HG02970 (cell line): ENCODE data around the gene ADIPOR1.
A peak's percentile ranks its signal among the peaks of the same experiment; 100 is the strongest.

Source experiments
- ATAC-seq: cut with Tn5 transposase; IDR thresholded peaks from one replicate; pipeline ENCODE4 v1.9.1; 2021; ENCODE audit warnings: mild to moderate bottlenecking, moderate library complexity, moderate number of reproducible peaks; ENCODE audit not compliant: unreplicated experiment, low FRiP score

ADIPOR1 gene

DNA sequence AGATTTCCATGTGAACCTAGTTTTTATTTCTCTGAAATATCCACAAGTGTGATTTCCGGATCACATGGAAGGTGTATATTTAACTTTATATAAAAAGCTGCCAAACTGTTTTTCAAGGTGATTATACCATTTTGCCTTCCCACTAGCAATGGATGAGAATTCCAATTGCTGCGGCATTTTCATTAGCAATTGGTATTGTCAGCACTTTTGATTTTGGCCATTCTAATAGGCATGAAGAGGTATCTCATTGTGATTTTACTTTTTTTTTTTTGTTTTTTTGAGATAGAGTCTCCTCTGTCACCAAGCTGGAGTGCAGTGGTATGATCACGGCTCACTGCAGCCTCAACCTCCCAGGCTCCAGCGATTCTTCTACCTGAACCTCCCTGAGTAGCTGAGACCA is 13.9 kb upstream of the ADIPOR1 start:
- no peak for ATAC-seq

DNA sequence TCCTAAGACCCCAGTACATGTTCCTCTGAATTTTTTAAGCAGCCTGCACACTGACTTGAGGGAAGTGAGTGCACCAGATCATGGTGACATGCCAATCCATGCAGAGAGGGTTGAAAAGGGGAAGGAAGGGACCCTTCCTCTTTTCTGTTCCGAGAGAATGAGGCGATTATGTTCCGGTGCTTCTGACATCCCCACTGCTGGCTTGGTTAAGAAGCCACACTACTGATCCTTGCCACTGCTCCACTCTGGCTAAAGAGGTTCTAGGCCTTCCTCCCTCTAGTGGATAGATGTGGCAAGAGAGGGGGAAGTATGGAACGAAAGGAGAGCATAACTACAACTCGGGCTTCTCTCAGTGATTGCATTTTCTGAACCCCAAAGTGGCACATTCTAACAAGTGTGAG is 10.8 kb upstream of the ADIPOR1 start:
- ATAC-seq: no peak

DNA sequence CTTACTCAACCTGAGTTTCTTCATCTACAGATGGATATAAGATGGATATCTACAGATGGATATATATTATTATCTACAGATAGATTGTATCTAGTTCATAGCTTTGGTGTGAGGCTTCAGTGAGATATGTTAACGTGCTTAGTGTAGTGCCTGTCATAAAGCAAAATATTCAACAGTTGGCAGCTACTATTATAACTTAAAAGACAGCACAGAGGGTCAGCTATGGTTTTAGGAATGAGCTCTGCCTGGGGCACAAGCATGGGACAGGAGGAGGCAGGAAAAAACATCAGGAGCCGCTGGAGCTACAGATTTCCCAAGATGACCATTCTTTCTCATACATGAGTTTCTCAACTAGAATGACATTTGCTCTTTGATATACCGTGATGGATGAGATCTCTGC is 10.2 kb upstream of the ADIPOR1 start:
- ATAC-seq: no peak

DNA sequence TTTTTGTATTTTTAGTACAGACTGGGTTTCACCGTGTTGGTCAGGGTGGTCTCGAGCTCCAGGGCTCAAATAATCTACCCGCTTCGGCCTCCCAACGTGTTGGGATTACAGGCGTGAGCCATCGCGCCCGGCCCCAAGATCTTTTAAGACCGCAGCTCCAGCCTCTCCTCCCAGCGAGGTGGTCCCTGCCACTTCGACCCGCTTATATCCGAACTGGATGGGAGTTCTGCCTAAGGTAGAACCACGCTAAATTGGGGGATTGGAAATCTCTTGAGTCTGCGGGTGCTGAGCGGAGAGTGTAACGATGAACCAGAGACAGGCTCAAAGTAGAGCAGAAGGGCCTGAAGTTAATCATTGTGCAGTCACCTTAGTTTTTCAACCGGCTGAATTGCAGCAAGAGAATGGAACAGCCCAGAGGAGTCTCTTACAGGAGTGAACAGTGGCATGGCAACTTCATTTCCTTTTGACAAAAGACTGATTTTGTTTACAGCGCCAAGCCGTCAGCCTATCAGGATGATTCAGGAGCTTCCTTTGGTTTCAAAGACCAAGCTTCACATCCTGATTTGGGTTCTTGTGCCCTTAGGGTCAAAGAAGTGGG is 9.7 kb upstream of the ADIPOR1 start:
- ATAC-seq: no peak

DNA sequence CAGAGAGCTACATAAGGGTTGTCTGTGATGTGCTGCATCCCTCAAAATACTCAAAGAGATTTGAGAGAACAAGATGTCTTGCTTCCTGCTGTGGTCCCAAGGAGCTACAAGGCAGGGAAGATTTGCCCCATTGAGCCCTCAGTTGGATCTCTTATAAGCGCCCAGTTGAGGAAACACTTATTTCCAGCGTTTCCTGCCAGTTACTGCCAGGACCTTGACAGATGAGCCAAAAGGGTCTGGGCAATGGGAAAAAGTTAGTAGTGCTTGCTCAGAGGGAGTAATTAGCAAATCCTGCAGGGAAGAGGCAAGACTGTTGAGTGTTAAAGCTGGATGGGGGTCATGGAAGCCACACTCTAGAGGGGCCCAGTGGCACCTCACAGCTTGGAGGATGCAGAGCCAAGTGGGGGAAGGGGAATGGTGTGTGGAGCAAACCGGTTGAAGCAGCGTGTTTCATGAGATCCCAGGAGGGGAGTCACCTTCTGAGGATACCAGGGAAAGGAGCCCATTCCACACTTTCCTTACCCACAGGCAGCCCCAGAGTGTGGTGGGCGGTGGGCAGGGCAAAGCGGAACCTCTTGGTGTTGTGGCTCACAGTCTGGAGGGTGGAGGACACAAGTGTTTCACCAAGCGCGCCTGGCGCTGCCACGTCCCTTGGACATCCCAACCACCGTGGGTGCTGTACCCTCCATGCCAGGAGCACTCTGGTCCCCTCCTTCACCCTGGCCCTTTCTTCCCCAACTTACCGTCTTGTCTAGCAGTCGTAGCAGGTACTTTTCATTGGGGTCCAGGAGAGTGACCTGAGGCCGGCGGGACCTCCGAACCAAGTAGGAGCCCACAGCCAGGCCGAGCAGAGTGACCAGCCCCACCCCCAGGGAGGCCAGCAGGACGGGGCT is 8.1 kb upstream of the ADIPOR1 start:
- no peak for ATAC-seq

DNA sequence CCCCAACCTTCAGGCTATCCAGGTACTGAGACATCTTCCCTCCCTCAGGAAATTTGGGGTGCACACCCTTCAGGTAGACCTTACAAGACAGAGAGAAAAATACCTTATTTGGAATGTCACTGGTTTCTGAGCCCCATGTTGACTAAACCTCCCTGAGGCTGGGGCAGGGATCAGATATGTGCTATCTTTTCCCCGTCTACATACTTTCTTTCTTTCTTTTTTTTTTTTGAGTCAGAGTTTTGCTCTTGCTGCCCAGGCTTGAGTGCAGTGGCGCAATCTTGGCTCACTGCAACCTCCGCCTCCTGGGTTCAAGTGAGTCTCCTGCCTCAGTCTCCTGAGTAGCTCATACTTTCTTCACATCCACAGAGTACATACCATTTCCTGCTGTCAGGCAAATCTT is 7.3 kb upstream of the ADIPOR1 start:
- ATAC-seq: no peak

DNA sequence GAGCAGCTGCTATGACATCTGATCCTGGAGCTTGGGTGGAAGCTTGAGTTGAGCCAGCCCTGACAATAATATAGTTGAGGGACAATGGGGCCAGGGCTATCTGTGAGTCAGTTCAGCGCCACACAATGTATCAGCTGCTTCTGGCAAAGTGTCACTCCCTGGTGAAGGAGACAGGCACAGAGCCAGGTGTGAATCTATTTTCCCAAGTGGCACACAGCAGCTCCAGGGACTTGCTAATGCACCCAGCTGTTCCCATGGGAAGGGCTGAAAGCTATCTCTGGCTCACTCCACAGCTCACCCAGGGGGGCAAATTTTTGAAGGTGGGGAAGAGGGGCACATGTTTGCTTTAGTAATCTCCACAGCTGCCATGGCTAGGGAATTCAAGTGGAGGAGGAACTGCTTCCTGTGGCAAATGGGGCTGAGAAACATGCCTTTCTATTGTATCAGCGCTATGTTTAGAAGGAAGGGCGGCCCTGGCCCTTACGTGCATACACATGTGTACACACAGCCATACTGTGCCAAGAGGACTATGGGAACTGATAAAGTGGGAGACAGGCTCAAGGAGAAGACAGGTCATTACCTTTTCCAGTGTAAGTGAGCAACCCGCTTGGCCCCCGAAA is 6.8 kb upstream of the ADIPOR1 start:
- ATAC-seq: no peak

DNA sequence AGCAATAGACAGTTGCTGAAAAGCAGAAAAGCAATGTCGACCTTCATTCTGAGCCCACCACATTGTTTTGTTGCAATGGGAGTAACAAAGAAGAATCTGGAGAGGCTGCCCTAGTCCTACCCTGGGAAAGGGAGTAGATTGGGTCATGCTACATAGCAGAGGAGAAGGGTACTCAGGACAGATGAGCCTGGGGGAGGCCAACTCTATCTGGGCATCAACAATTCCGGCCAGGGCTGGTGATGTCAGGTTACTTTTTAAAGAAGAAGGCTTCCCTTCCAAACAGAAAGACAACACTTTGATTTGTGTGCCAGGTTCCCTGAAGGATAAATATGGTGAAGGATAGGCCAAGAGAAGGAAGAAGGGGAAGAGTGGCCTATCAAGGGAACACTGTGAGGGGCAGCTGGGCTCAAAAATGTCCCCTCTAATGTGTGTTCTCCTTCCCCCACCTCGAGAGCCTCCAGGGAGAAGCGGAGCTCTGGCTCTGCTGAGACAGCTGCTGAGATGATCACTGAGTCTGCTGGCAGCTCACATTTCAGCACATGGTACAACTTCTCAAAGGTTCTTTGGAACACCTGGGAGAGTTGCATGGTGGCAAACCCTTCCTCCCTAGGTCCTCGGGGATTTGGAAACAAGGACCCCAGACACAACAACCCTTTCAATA is 3.2 kb upstream of the ADIPOR1 start:
- no peak for ATAC-seq

DNA sequence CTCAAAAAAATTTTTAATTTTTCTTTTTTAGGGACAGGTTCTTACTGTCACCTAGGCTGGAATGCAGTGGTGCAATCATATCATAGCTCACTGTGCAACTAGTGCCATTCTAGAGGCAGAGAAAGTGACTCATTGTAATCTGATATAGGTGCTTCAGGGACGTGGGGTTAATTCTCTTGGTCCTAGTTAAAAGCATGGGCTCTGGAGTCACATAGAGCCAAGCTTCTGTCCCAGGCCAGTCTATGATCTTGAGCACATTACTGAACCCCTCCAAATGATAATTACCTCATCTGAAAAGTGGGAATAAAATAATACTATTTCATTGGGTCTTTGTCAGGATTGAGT is 1.1 kb upstream of the ADIPOR1 start:
- ATAC-seq: no peak

DNA sequence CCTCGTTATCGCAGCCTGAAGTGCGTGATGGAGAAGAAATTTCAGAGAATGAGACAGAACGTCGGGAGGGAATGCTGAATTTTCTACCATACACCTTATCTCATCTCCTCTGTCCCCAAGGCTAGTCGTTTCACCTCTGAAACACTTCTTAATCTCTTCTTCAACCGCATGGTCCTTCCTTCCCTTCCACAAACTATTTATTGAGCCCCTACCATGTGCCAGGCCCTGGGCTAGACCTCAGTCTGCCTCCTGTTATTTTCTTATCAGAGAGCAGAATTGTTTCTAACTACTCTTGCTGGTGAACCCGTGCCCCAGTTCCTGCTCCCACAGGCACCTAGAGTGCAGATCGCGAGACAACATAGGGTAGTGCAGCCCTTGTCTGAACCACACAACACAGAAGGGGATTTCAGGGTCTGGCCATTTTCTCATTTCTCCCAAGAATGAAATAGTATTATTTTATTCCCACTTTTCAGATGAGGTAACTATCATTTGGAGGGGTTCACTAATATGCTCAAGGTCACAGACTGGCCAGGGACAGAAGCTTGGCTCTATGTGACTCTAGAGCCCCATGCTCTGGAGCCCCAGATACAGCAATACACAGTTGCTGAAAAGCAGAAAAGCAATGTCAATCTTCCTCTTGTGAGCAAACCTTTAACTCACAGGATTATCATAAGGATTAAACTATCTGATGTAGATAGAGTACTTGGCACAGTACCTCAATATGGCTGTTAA is 598 bp upstream of the ADIPOR1 start:
- ATAC-seq: peak; percentile 4

DNA sequence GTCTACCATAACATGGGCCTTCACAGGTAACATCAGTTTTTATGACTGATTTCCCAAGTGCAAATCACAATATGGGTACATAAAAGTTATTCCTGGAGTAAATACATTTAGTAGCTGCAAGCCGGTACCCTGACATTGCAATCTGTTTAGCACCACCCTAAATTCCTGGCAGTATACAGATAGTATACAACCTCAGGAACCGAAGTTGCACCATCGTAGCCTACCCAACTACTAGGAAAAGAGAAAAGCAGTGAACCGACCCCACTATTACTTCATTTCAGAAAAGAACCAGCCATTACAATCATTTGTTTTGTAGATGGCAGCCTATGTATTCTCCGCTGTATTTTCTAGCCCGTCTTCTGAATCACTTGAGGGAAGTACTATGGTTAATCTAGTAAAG is 1.1 kb downstream of the ADIPOR1 start:
- ATAC-seq: no peak

DNA sequence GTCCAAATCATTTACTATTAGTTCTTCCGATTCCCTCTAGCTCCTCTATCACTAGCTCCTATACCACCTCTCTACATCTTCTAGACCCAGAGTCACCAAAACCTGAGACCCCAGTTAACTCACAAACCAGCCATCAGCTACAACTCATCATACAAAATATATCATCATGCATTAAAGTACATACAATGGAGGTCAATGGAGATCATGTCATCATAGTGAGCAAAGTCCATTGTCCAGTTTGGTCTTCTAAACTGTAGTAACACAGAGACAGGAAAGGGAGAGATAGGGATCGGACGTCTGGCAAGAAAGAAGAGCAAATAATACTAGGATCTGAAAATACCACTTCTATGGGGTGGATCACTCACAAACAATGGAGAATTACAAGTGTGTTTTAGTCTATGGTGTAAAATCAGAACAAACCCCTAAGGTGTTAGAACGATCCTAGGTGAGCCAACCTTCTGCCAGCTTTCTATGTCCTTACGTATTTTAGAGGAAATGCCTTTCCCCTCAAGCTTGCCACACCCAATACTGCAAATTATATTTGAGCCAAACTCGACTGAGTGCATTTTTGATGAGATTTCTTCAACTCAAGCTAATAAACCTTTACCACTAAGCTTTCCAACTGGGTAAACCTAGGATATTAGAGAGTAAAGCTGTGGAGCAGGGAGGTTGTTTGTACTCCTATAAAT is 3.9 kb downstream of the ADIPOR1 start:
- ATAC-seq: no peak

DNA sequence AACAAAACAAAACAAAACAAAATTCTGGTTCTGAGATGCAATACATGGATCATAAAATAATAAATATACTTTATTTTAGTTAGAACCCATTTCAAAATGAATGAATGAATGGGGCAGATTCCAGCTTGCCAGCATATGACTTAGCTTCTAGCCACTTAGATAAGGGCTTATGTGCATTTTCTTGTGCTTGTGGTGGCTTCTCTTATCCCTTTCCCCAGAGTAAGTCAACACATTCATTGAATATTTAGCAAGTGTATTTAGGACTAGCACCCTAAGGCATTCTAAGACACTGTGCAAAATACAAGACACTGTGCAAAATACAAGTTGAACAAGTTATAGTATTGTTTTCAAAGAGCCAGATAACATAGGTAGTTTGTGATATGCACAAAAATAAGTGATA is 4.7 kb downstream of the ADIPOR1 start:
- ATAC-seq: no peak

DNA sequence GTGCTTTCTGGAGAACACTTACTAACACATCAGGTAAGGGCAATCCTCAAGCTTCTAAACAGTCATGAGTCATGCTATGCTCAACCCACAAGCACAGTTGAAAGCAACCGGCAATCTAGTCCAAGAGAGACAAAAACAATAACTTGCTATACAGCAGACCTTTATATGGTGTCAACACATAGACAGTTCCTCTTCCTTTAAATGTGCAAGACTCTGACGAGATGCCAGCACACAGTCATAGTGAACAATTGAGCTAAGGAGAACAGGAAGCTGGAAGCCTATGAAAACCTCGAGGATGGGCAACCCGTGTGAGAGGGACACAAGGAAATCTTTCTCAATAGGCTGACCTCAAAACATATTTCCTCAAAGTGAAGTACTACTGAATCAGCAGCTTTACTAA is 5.3 kb downstream of the ADIPOR1 start:
- ATAC-seq: no peak

DNA sequence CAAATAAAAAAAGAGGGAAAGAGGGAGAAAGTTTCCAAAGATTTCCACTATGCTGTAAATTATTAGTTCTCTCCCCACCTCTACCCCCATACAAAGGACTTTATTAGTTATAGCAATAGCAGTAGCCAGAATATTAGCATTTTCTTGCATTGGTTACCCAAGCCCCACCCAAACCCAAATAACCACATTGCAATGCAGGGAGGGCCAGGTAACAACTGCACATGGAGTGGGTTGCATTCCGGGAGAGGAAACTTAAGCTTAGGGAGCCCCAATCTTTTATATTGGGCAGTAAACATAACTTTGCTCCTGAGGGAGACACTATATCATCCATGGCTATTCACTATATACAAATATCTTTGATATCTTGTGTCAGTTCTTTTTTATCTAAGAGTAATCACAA is 6.0 kb downstream of the ADIPOR1 start:
- no peak for ATAC-seq

DNA sequence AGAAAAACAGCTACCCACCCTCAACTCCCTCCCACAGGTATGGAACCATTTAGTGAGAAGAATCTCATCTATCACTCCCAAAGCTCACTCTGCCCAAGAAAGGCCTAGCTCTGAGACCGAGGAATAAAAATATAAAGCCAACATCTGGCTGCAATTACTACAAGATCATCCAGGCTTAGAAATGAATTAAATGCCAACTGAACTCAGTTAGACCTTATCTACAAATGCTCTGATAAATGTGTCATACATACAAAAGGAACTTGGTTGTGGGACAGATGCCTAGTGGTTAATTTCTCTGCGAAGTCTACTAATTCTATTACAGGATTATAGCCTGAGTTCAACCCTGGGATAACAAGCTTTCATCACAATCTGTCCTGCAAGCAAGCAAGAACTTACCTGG is 6.7 kb downstream of the ADIPOR1 start:
- no peak for ATAC-seq

DNA sequence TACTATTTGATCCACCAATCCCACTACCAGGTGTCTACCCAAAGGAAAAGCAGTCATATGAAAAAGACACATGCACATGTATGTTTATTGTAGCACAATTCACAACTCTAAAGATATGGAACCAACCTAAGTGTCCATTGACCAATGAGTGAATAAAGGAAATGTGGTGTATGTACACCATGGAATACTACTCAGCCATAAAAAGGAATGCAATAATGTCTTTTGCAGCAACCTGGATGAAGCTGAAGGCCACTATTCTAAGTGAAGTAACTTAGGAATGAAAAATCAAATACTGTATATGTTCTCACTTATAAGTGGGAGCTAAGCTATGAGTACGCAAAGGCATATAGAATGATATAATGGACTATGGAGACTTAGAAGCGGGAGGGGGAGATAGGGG is 12.6 kb downstream of the ADIPOR1 start:
- no peak for ATAC-seq

DNA sequence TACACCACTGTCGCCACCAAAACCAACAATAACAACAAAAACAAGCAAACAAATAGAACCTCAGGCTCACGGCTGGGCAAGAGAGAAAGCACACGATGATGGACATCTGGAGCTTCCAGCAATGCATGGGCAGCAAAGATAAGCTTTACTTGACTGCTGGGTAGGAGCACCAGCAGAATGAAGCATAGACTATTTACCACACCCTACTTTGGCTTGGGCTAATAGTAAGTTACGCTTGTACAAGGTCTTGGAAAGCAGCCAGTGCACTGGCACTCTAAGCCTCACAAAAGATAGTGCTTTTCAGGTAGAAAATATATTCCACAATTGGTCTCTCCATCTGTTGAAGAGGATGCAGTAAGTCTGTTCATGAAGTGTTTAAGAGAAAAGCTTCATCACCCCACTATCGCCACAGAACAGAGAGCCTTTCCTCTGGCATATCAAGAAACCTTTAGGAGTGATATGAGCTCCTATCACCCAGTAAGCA is 13.6 kb downstream of the ADIPOR1 start:
- no peak for ATAC-seq

DNA sequence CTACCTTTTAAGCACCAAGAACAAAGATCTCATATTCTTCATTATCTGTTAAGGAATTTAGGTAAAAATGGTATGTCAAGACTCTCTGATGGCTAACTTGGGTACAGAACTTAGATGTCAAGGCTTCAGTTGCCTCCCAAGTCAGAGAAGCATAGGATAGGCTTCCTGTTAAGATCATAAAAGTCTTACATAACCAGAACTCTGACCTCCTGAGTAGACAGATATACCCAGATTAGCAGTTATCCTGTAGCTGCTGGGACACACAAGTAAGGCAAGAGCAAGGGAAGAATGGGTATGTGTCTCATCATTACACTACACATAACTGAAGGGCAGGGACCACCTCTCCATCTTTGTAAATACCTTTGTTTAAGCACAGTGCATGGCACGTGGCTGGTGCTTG is 15.7 kb downstream of the ADIPOR1 start:
- no peak for ATAC-seq

DNA sequence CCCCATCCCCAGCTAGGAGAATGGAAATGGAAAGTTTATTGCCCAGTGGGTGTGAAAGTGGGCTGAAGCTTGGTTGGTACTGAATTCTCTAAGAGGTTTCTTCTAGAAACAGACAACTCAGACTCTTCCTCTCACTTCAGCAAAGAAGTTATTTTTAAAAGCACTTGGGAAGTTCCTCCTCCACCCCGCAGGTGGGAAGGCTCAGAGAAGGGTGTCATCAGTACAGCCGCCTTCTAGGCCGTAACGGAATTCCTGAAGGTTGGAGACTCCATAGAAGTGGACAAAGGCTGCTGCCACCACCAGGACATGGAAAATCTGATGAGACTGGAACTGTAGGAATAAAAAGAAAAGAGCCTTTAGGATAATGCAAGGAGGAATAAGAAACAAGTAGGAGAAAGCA is 16.7 kb downstream of the ADIPOR1 start:
- ATAC-seq: no peak
